ENCODE results near the gene ZP1. TPM values are rescaled to one million over a fixed set of nuclear protein-coding genes. Genes with fewer than 3 reads are reported as not detected.

ZP1 gene
- total RNA-seq, 4 donors from 2014 or later = not detected

- H3K27me3 ChIP-seq = no peaks in the 10 kb centered on the region
- H3K4me1 ChIP-seq = peaks cover 6 to 34% (median 18%) of the 10 kb centered on the region in 3 donors
- no peak overlapping the region for H3K27ac ChIP-seq
- H3K4me3 ChIP-seq = no peak overlapping the region
- no peaks in the 10 kb centered on the region for H3K9me3 ChIP-seq
- H3K36me3 ChIP-seq = peaks cover 0 to 28% (median 0%) of the 10 kb centered on the region in 3 donors
- no CpG with 5 or more reads among the region's 2 CpGs for WGBS, 2 donors
- no peak for DNase-seq
- TF ChIP-seq POLR2A (IDR thresholded peaks at IDR 0.05) (no peak), CTCF (IDR thresholded peaks at IDR 0.05) (no peak)
- intact Hi-C loops (cut with DNase I) = no loop called here
These were observed 8.8 kb downstream of the ZP1 start for GRCh38 chr11:60876168-60876485.

GRCh38 chr11:60878245-60879101 is 11.1 kb downstream of the ZP1 start:
- Histone ChIP-seq H3K27me3 (no peaks in the 10 kb centered on the region), H3K27ac (peak overlapping the region; percentile 6 to 76 (median 70)), H3K4me1 (peaks cover 0 to 12% (median 9%) of the 10 kb centered on the region in 3 donors), H3K4me3 (no peak overlapping the region), H3K9me3 (no peaks in the 10 kb centered on the region), H3K36me3 (peaks cover 0 to 34% (median 0%) of the 10 kb centered on the region in 3 donors)
- TF ChIP-seq CTCF (IDR thresholded peaks at IDR 0.05) = no peak
- no peak for TF ChIP-seq POLR2A (IDR thresholded peaks at IDR 0.05)
- no peak for DNase-seq
- intact Hi-C loops (cut with DNase I) = no loop called here
- WGBS, 2 donors = 51 to 66% methylated on average over 5 of the region's 5 CpGs

GRCh38 chr11:60879104-60879503 is 11.8 kb downstream of the ZP1 start:
- DNase-seq = no peak
- Histone ChIP-seq H3K9me3 (no peaks in the 10 kb centered on the region), H3K4me1 (peaks cover 0 to 12% (median 9%) of the 10 kb centered on the region in 3 donors), H3K27me3 (no peaks in the 10 kb centered on the region), H3K36me3 (peaks cover 0 to 34% (median 0%) of the 10 kb centered on the region in 3 donors), H3K4me3 (no peak overlapping the region), H3K27ac (peak overlapping the region in 2 of 4 donors; percentile 70 to 76)
- WGBS, 2 donors = 88 to 91% methylated on average over 1 of the region's 1 CpG
- intact Hi-C loops (cut with DNase I) = no loop called here
- no peak for TF ChIP-seq CTCF (IDR thresholded peaks at IDR 0.05)
- TF ChIP-seq POLR2A (IDR thresholded peaks at IDR 0.05) = no peak

GRCh38 chr11:60879971-60880588 is 12.7 kb downstream of the ZP1 start:
- Histone ChIP-seq H3K4me3 (no peak overlapping the region), H3K27me3 (no peaks in the 10 kb centered on the region), H3K27ac (peak overlapping the region in 1 of 4 donors; percentile 3), H3K4me1 (peaks cover 0 to 12% (median 9%) of the 10 kb centered on the region in 3 donors), H3K9me3 (no peaks in the 10 kb centered on the region), H3K36me3 (peaks cover 0 to 34% (median 0%) of the 10 kb centered on the region in 3 donors)
- TF ChIP-seq CTCF (IDR thresholded peaks at IDR 0.05) = no peak
- TF ChIP-seq POLR2A (IDR thresholded peaks at IDR 0.05) = no peak
- WGBS, 2 donors = 60 to 91% methylated on average over 5 of the region's 5 CpGs
- no peak for DNase-seq
- intact Hi-C loops (cut with DNase I) = no loop called here

- intact Hi-C loops (cut with DNase I) = no loop called here
- 66 to 78% methylated on average over 5 to 8 of the region's 8 CpGs for WGBS, 2 donors
- Histone ChIP-seq H3K27ac (no peak overlapping the region), H3K9me3 (no peaks in the 10 kb centered on the region), H3K36me3 (peaks cover 0 to 34% (median 0%) of the 10 kb centered on the region in 3 donors), H3K4me3 (no peak overlapping the region), H3K4me1 (peaks cover 0 to 12% (median 9%) of the 10 kb centered on the region in 3 donors), H3K27me3 (no peaks in the 10 kb centered on the region)
- no peak for TF ChIP-seq POLR2A (IDR thresholded peaks at IDR 0.05)
- no peak for TF ChIP-seq CTCF (IDR thresholded peaks at IDR 0.05)
- DNase-seq = no peak
These were observed 13.4 kb downstream of the ZP1 start for GRCh38 chr11:60880643-60881282.
